Endodermal cell (in vitro differentiated cells): ENCODE measurements around the gene PTPRT. TPM values are rescaled to one million over a fixed set of nuclear protein-coding genes. Genes with fewer than 3 reads are reported as not detected.
A peak's percentile ranks its signal among the peaks of the same experiment; 100 is the strongest.

ENCODE experiments used
- DNase-seq: peaks from one replicate; pipeline ENCODE4 v3.0.0-alpha.2; 2017
- H3K27ac ChIP-seq: 2 replicates; pipeline ENCODE4 v1.5.1; 2013; ENCODE audit warnings: mild to moderate bottlenecking, low read depth, low read length, moderate library complexity
- H3K27me3 ChIP-seq: 2 replicates; pipeline ENCODE4 v1.6.1; 2013; ENCODE audit warnings: mild to moderate bottlenecking, low read length, moderate library complexity; ENCODE audit not compliant: insufficient read depth, control insufficient read depth, poor library complexity, severe bottlenecking
- H3K36me3 ChIP-seq: 2 replicates; pipeline ENCODE4 v1.7.0; 2013; ENCODE audit warnings: mild to moderate bottlenecking, low read length, moderate library complexity; ENCODE audit not compliant: control insufficient read depth, insufficient read depth
- H3K4me1 ChIP-seq: one replicate; pipeline ENCODE4 v1.7.0; 2013; ENCODE audit warnings: low read length; ENCODE audit not compliant: control insufficient read depth, insufficient read depth
- H3K4me3 ChIP-seq: 2 replicates; pipeline ENCODE4 v1.5.1; 2013; ENCODE audit warnings: mild to moderate bottlenecking, low read length, moderate library complexity
- H3K9ac ChIP-seq: 2 replicates; pipeline ENCODE4 v1.6.1; 2013; ENCODE audit warnings: mild to moderate bottlenecking, low read length, moderate library complexity; ENCODE audit not compliant: poor library complexity, severe bottlenecking; ENCODE audit errors: extremely low read depth
- H3K9me3 ChIP-seq: 2 replicates; pipeline ENCODE4 v1.6.1; 2013; ENCODE audit warnings: mild to moderate bottlenecking, low read length, moderate library complexity; ENCODE audit not compliant: control insufficient read depth
- H3K27ac Mint-ChIP-seq: 2 replicates; pipeline ENCODE4 v1.8.0; 2020; ENCODE audit warnings: mixed read lengths
- H3K27me3 Mint-ChIP-seq: 2 replicates; pipeline ENCODE4 v1.8.0; 2021; ENCODE audit warnings: mild to moderate bottlenecking, mixed read lengths; ENCODE audit not compliant: insufficient read depth
- H3K36me3 Mint-ChIP-seq: 2 replicates; pipeline ENCODE4 v1.8.0; 2020; ENCODE audit warnings: low read depth, mixed read lengths
- H3K4me1 Mint-ChIP-seq: 2 replicates; pipeline ENCODE4 v1.8.0; 2020; ENCODE audit warnings: mixed read lengths
- H3K4me3 Mint-ChIP-seq: 2 replicates; pipeline ENCODE4 v1.8.0; 2020; ENCODE audit warnings: mild to moderate bottlenecking, moderate library complexity, mixed read lengths
- H3K9me3 Mint-ChIP-seq: 2 replicates; pipeline ENCODE4 v1.8.0; 2020; ENCODE audit warnings: mild to moderate bottlenecking, mixed read lengths
- CTCF ChIP-seq: fragments of 200-600 bp; sonication (generic); conservative IDR thresholded peaks from 2 replicates; pipeline ENCODE4 v1.5.0; 2021; ENCODE audit warnings: antibody characterized with exemption, mild to moderate bottlenecking
- WGBS, 2 experiments: methylation state at CpG; one replicate each; pipeline versions ENCODE4 v1.1.5 to v1.1.7; 2013; ENCODE audit warnings: missing lambda C conversion rate in 2 of 2, mixed read lengths in 1 of 2; ENCODE audit not compliant: insufficient coverage in 1 of 2, insufficient read length in 1 of 2; 5-methylcytosine and 5-hydroxymethylcytosine counted together
- total RNA-seq, 2 donors: library from RNA; stranded (reverse); fragmentation: NEBNext Ultra II Directional in 1 of 2; extraction: Animal tissue kit (Norgen Biotek cat#: 25700) in 1 of 2; gene quantifications; 2 replicates in 1 of 2; 3 replicates in 1 of 2; pipeline ENCODE4 v1.2.1, GENCODE V29; 2021

PTPRT gene
- total RNA-seq, 2 donors from 2014 or later, result 2.3 to 2.7 TPM

- H3K27me3 Mint-ChIP-seq, result peaks cover 9% of the 10 kb centered on the region
- no peaks in the 10 kb centered on the region for H3K9me3 Mint-ChIP-seq
- H3K36me3 Mint-ChIP-seq, result no peaks in the 10 kb centered on the region
- Histone ChIP-seq H3K9ac (no peak overlapping the region), H3K36me3 (no peaks in the 10 kb centered on the region), H3K4me1 (no peaks in the 10 kb centered on the region), H3K4me3 (no peak overlapping the region), H3K27me3 (peaks cover 9% of the 10 kb centered on the region), H3K27ac (no peak overlapping the region), H3K9me3 (no peaks in the 10 kb centered on the region)
- WGBS, 2 experiments, result 28 to 33% methylated on average over 5 to 6 of the region's 6 CpGs
- peak; percentile 95 for TF ChIP-seq CTCF
- no peak overlapping the region for H3K4me3 Mint-ChIP-seq
- peak; percentile 93 for DNase-seq
- no peaks in the 10 kb centered on the region for H3K4me1 Mint-ChIP-seq
- H3K27ac Mint-ChIP-seq, result no peak overlapping the region
Measured at GRCh38 chr20:42483730-42484303, 705.9 kb downstream of the PTPRT start.

- H3K27ac Mint-ChIP-seq, result no peak overlapping the region
- peaks cover 10% of the 10 kb centered on the region for H3K27me3 Mint-ChIP-seq
- Histone ChIP-seq H3K4me3 (no peak overlapping the region), H3K36me3 (no peaks in the 10 kb centered on the region), H3K27ac (no peak overlapping the region), H3K9me3 (no peaks in the 10 kb centered on the region), H3K9ac (no peak overlapping the region), H3K27me3 (peaks cover 3% of the 10 kb centered on the region), H3K4me1 (no peaks in the 10 kb centered on the region)
- no peaks in the 10 kb centered on the region for H3K9me3 Mint-ChIP-seq
- H3K4me3 Mint-ChIP-seq, result no peak overlapping the region
- H3K4me1 Mint-ChIP-seq, result no peaks in the 10 kb centered on the region
- 86 to 90% methylated on average over 1 to 3 of the region's 3 CpGs for WGBS, 2 experiments
- no peak for TF ChIP-seq CTCF
- DNase-seq, result no peak
- H3K36me3 Mint-ChIP-seq, result no peaks in the 10 kb centered on the region
Measured at GRCh38 chr20:42482808-42483207, 706.9 kb downstream of the PTPRT start.

- no peak overlapping the region for H3K27ac Mint-ChIP-seq
- Histone ChIP-seq H3K36me3 (no peaks in the 10 kb centered on the region), H3K4me3 (no peak overlapping the region), H3K4me1 (no peaks in the 10 kb centered on the region), H3K9me3 (no peaks in the 10 kb centered on the region), H3K27ac (no peak overlapping the region), H3K9ac (no peak overlapping the region), H3K27me3 (no peaks in the 10 kb centered on the region)
- TF ChIP-seq CTCF, result no peak
- no peaks in the 10 kb centered on the region for H3K36me3 Mint-ChIP-seq
- DNase-seq, result no peak
- no peaks in the 10 kb centered on the region for H3K4me1 Mint-ChIP-seq
- WGBS, 2 experiments, result 88% methylated on average over 2 to 7 of the region's 7 CpGs
- H3K9me3 Mint-ChIP-seq, result no peaks in the 10 kb centered on the region
- H3K4me3 Mint-ChIP-seq, result no peak overlapping the region
- peaks cover 2% of the 10 kb centered on the region for H3K27me3 Mint-ChIP-seq
Measured at GRCh38 chr20:42475773-42476172, 713.9 kb downstream of the PTPRT start.
